Lower leg skin (tissue), 3 donors: Measurements from ENCODE around the gene TTC33.

ENCODE experiments used
- CTCF ChIP-seq, 3 donors: fragments of 450-650 bp; IDR thresholded peaks; one replicate each; pipeline ENCODE4 v1.5.1; 2016; ENCODE audit warnings: antibody characterized with exemption in 3 of 3, mild to moderate bottlenecking in 3 of 3, moderate library complexity in 2 of 3
- POLR2A ChIP-seq, 2 donors: fragments of 450-650 bp; IDR thresholded peaks; one replicate each; pipeline ENCODE4 v1.6.1; 2016 to 2017; ENCODE audit warnings: antibody characterized with exemption in 2 of 2, mild to moderate bottlenecking in 1 of 2, moderate library complexity in 1 of 2

GRCh38 chr5:40600383-40600782 is 155.4 kb downstream of the TTC33 start:
- no peak for TF ChIP-seq CTCF (IDR thresholded peaks at IDR 0.05)
- TF ChIP-seq POLR2A (IDR thresholded peaks at IDR 0.05), result no peak
